IMR-90 (cell line): ENCODE measurements around the gene DPEP1. TPM values are rescaled to one million over a fixed set of nuclear protein-coding genes. Genes with fewer than 3 reads are reported as not detected.
A peak's percentile ranks its signal among the peaks of the same experiment; 100 is the strongest.

Experiments used
- ATAC-seq: fragments of 200-7000 bp; cut with Tn5 transposase; 2 replicates; pipeline ENCODE4 v1.9.1; 2020; ENCODE audit warnings: low read depth, mild to moderate bottlenecking, moderate library complexity
- BruUV-seq: library from RNA; stranded (reverse); fragments of 400-500 nt; replicated peaks from 2 replicates; lab custom pipeline; 2021; lab: Mats Ljungman, UMichigan
- CTCF ChIA-PET: fragments of 300-600 bp; formaldehyde crosslinking; extraction: SDS; loops from one replicate; lab custom pipeline; 2021; ENCODE audit warnings: antibody characterized with exemption; lab: Yijun Ruan, JAX
- POLR2A ChIA-PET: fragments of 300-600 bp; sonication (Branson Sonifier 250); formaldehyde crosslinking; loops from one replicate; lab custom pipeline; 2022; ENCODE audit warnings: antibody characterized with exemption; ENCODE audit not compliant: unreplicated experiment; lab: Charles Lee
- DNase-seq: peaks from one replicate; pipeline ENCODE4 v3.0.0; 2013
- H2AFZ ChIP-seq: replicated peaks from 2 replicates; pipeline ENCODE3; 2013; ENCODE audit warnings: low read length, mild to moderate bottlenecking; ENCODE audit not compliant: poor library complexity
- H2AK5ac ChIP-seq: 2 replicates; pipeline ENCODE4 v1.6.1; 2013; ENCODE audit warnings: low read depth, low read length, inconsistent platforms
- H2AK9ac ChIP-seq: replicated peaks from 2 replicates; pipeline ENCODE3; 2013; ENCODE audit warnings: mild to moderate bottlenecking, low read depth, low read length, moderate library complexity; ENCODE audit not compliant: poor library complexity
- H2BK120ac ChIP-seq: 2 replicates; pipeline ENCODE4 v1.6.1; 2013; ENCODE audit warnings: low read depth, low read length, inconsistent platforms
- H2BK15ac ChIP-seq: 3 replicates; pipeline ENCODE4 v1.6.1; 2013; ENCODE audit warnings: low read depth, low read length, inconsistent platforms
- H2BK20ac ChIP-seq: 2 replicates; pipeline ENCODE4 v1.6.1; 2013; ENCODE audit warnings: low read depth, mild to moderate bottlenecking, inconsistent platforms, low read length, moderate library complexity
- H2BK5ac ChIP-seq: 2 replicates; pipeline ENCODE4 v1.6.1; 2013; ENCODE audit warnings: mild to moderate bottlenecking, low read depth, low read length, inconsistent platforms; ENCODE audit not compliant: poor library complexity, severe bottlenecking
- H3K14ac ChIP-seq: replicated peaks from 2 replicates; pipeline ENCODE4 v1.6.1; 2013; ENCODE audit warnings: low read depth, low read length, inconsistent platforms
- H3K18ac ChIP-seq: 2 replicates; pipeline ENCODE4 v1.6.1; 2013; ENCODE audit warnings: low read depth, low read length, control low read depth
- H3K23ac ChIP-seq: 2 replicates; pipeline ENCODE4 v1.6.1; 2013; ENCODE audit warnings: low read depth, low read length, inconsistent platforms
- H3K27ac ChIP-seq: 2 replicates; pipeline ENCODE4 v1.5.1; 2013; ENCODE audit warnings: mild to moderate bottlenecking, control low read depth, low read length; ENCODE audit not compliant: insufficient read depth
- H3K27me3 ChIP-seq: 2 replicates; pipeline ENCODE4 v1.6.1; 2013; ENCODE audit warnings: low read length; ENCODE audit not compliant: control insufficient read depth, insufficient read depth
- H3K36me3 ChIP-seq: 2 replicates; pipeline ENCODE4 v1.6.1; 2013; ENCODE audit warnings: low read length, mixed read lengths; ENCODE audit not compliant: control insufficient read depth, insufficient read depth
- H3K4ac ChIP-seq: 2 replicates; pipeline ENCODE4 v1.6.1; 2013; ENCODE audit warnings: low read depth, low read length, inconsistent platforms
- H3K4me1 ChIP-seq: 2 replicates; pipeline ENCODE4 v1.6.1; 2013; ENCODE audit warnings: low read length, mixed read lengths; ENCODE audit not compliant: control insufficient read depth, insufficient read depth
- H3K4me2 ChIP-seq: 2 replicates; pipeline ENCODE4 v1.6.1; 2013; ENCODE audit warnings: low read depth, mild to moderate bottlenecking, control low read depth, low read length, moderate library complexity
- H3K4me3 ChIP-seq: 2 replicates; pipeline ENCODE4 v1.5.1; 2013; ENCODE audit warnings: low read depth, mild to moderate bottlenecking, control low read depth, low read length, moderate library complexity; ENCODE audit not compliant: insufficient read depth
- H3K56ac ChIP-seq: 2 replicates; pipeline ENCODE4 v1.6.1; 2013; ENCODE audit warnings: low read length, inconsistent platforms; ENCODE audit not compliant: insufficient read depth; ENCODE audit errors: extremely low read depth
- H3K79me1 ChIP-seq, 2 experiments: 2 replicates each; pipeline ENCODE4 v1.6.1; 2013; ENCODE audit warnings: low read length in 2 of 2, inconsistent platforms in 1 of 2, low read depth in 1 of 2
- H3K9ac ChIP-seq: 2 replicates; pipeline ENCODE4 v1.6.1; 2013; ENCODE audit warnings: low read depth, low read length, control low read depth
- H3K9me1 ChIP-seq: 2 replicates; pipeline ENCODE4 v1.6.1; 2013; ENCODE audit warnings: low read length, inconsistent platforms; ENCODE audit not compliant: insufficient read depth
- H3K9me3 ChIP-seq: 2 replicates; pipeline ENCODE4 v1.6.1; 2013; ENCODE audit warnings: low read length; ENCODE audit not compliant: control insufficient read depth, insufficient read depth
- H4K20me1 ChIP-seq: 2 replicates; pipeline ENCODE4 v1.6.1; 2013; ENCODE audit warnings: low read length, inconsistent platforms; ENCODE audit not compliant: insufficient read depth
- H4K5ac ChIP-seq: 2 replicates; pipeline ENCODE4 v1.6.1; 2013; ENCODE audit warnings: mild to moderate bottlenecking, low read depth, low read length, control low read depth
- H4K8ac ChIP-seq, 2 experiments: 2 replicates each; pipeline ENCODE4 v1.6.1; 2013; ENCODE audit warnings: low read depth in 2 of 2, low read length in 2 of 2, control low read depth in 1 of 2, inconsistent platforms in 1 of 2
- H4K91ac ChIP-seq: 2 replicates; pipeline ENCODE4 v1.6.1; 2013; ENCODE audit warnings: low read depth, low read length, inconsistent platforms; ENCODE audit not compliant: insufficient read depth
- ELK1 ChIP-seq: fragments of 150-350 bp; IDR thresholded peaks from 2 replicates; pipeline ENCODE4 v1.6.1; 2016; ENCODE audit warnings: low read depth, mild to moderate bottlenecking, low read length, moderate library complexity, borderline replicate concordance
- FOS ChIP-seq: fragments of 150-350 bp; IDR thresholded peaks from 2 replicates; pipeline ENCODE4 v1.6.1; 2016; ENCODE audit warnings: low read depth, low read length
- MAFK ChIP-seq: IDR thresholded peaks from 2 replicates; pipeline ENCODE4 v1.6.1; 2012; ENCODE audit warnings: low read depth, low read length, improper control_type of control experiment
- MXI1 ChIP-seq: IDR thresholded peaks from 2 replicates; pipeline ENCODE4 v1.6.1; 2012; ENCODE audit warnings: low read depth, mild to moderate bottlenecking, low read length, moderate library complexity, borderline replicate concordance
- NFE2L2 ChIP-seq: fragments of 150-350 bp; IDR thresholded peaks from 2 replicates; pipeline ENCODE4 v1.6.1; 2016; ENCODE audit warnings: low read depth, mild to moderate bottlenecking, low read length
- RCOR1 ChIP-seq: IDR thresholded peaks from 2 replicates; pipeline ENCODE4 v1.6.1; 2012; ENCODE audit warnings: mild to moderate bottlenecking, low read length, improper control_type of control experiment; ENCODE audit not compliant: insufficient replicate concordance
- SMC3 ChIP-seq: fragments of 150-350 bp; IDR thresholded peaks from 2 replicates; pipeline ENCODE4 v1.6.1; 2016; ENCODE audit warnings: low read depth, mild to moderate bottlenecking, antibody characterized with exemption, low read length, moderate library complexity
- USF2 ChIP-seq: fragments of 150-350 bp; IDR thresholded peaks from 2 replicates; pipeline ENCODE4 v1.6.1; 2017; ENCODE audit warnings: mild to moderate bottlenecking, antibody characterized with exemption, low read length, low read depth
- WGBS, 2 experiments: methylation state at CpG; one replicate each; pipeline versions ENCODE4 v1.1.5 to v1.1.7; 2013; ENCODE audit warnings: missing lambda C conversion rate in 2 of 2; ENCODE audit not compliant: insufficient read length in 1 of 2; ENCODE audit errors: extremely low coverage in 2 of 2; 5-methylcytosine and 5-hydroxymethylcytosine counted together
- dilution Hi-C: fragments of 300-500 bp; cut with HindIII; formaldehyde crosslinking; loops from one replicate; pipeline ENCODE4 v1.14.3; 2018; ENCODE audit warnings: low sequenced_read_pairs; ENCODE audit not compliant: unreplicated experiment
- in situ Hi-C: fragments of 300-500 bp; cut with MboI; formaldehyde crosslinking; loops from 3 replicates; pipeline ENCODE4 v1.14.3; 2019; ENCODE audit warnings: low sequenced_read_pairs, inconsistent platforms, mixed read lengths
- intact Hi-C: fragments of 100-400 bp; cut with micrococcal nuclease; formaldehyde crosslinking; loops from 2 replicates; pipeline ENCODE4 v1.10.0; 2022
- polyA plus RNA-seq, 3 experiments: library from polyadenylated mRNA; depleted of rRNA; stranded (reverse); fragments of >200 nt; gene quantifications; 2 replicates each; pipeline ENCODE4 v1.2.3, GENCODE V29; 2012; ENCODE audit warnings: low replicate concordance in 1 of 3
- total RNA-seq: library from RNA; depleted of rRNA; stranded (reverse); fragments of >200 nt; gene quantifications from 2 replicates; pipeline ENCODE4 v1.2.3, GENCODE V29; 2012

The DPEP1 gene
- total and polyA plus RNA-seq, 2 of the 4 experiments (the other 2 are of a cell fraction) = not detected

- H4K8ac ChIP-seq = no peak overlapping the region
- no peak overlapping the region for H3K4ac ChIP-seq
- H3K9ac ChIP-seq = no peak overlapping the region
- dilution Hi-C loops (no loop called here), intact Hi-C loops (no loop called here), in situ Hi-C loops (no loop called here)
- no TSS peak for BruUV-seq
- H2BK20ac ChIP-seq = no peak overlapping the region
- H3K4me3 ChIP-seq = no peak overlapping the region
- no peak overlapping the region for H2BK15ac ChIP-seq
- no peak overlapping the region for H2BK120ac ChIP-seq
- no peak overlapping the region for H2AK5ac ChIP-seq
- CTCF ChIA-PET = no interaction called here
- no peak overlapping the region for H4K91ac ChIP-seq
- 43% methylated on average over 2 of the region's 3 CpGs; no CpG with 5 or more reads in 1 of the 2 experiments for WGBS, 2 experiments
- peak overlapping the region; percentile 78 for H2AFZ ChIP-seq
- H3K27ac ChIP-seq = no peak overlapping the region
- no peaks in the 10 kb centered on the region for H3K27me3 ChIP-seq
- no peak overlapping the region; the same call in 1 of the 2 replicates for H3K4me2 ChIP-seq
- no peak overlapping the region for H2BK5ac ChIP-seq
- POLR2A ChIA-PET = no interaction called here
- TF ChIP-seq RCOR1 (no peak), SMC3 (no peak), NFE2L2 (no peak), MXI1 (no peak), MAFK (no peak), ELK1 (no peak), FOS (no peak), USF2 (no peak)
- no peak for DNase-seq
- no peaks in the 10 kb centered on the region for H3K9me3 ChIP-seq
- ATAC-seq = peak; percentile 0; the same call in 1 of the 2 replicates
- H3K4me1 ChIP-seq = peaks cover 21% of the 10 kb centered on the region
- peak overlapping the region; percentile 77 for H2AK9ac ChIP-seq
- no peak overlapping the region for H3K14ac ChIP-seq
- peaks cover 9% of the 10 kb centered on the region for H3K9me1 ChIP-seq
- H3K79me1 ChIP-seq = peaks cover 27 to 49% of the 10 kb centered on the region in 2 experiments
- H3K23ac ChIP-seq = no peak overlapping the region
- H3K18ac ChIP-seq = no peak overlapping the region
- H4K20me1 ChIP-seq = peaks cover 62% of the 10 kb centered on the region
- no peak overlapping the region for H3K56ac ChIP-seq
- peaks cover 37% of the 10 kb centered on the region for H3K36me3 ChIP-seq
- no peak overlapping the region for H4K5ac ChIP-seq
These were observed 48.3 kb upstream of the DPEP1 start for GRCh38 chr16:89565256-89565505.
